ENCODE results near the gene YEATS4.

Gene YEATS4

DNA sequence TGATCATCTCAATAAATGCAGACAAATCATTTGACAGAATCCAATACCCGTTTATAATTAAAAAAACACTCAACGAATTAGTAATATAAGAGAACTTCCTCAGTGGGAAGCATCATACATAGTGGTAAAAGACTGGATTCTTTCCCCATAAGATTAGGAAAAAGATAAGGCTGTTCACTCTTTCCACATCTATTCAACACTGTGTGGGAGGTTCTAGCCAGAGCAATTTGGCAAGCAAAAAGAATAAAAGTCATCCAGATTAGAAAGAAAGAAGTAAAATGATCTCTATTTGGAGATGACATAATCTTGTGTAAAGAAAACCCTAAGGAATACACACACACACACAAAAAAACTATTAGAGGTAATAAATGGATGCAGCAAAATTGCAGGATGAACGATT lies 38.4 kb downstream of the YEATS4 start:
- Histone ChIP-seq H3K9me3 (ENCODE audit: low read length) (peaks cover 5% of the 10 kb centered on the region), H3K27me3 (ENCODE audit: control insufficient read depth in 1 of 2, insufficient read depth in 2 of 2, low read length in 2 of 2) (no peaks in the 10 kb centered on the region), H3K4me3 (ENCODE audit: low read depth in 1 of 2, low read length in 2 of 2) (no peak overlapping the region), H3K9ac (ENCODE audit: low read length) (no peak overlapping the region), H3K36me3 (ENCODE audit: insufficient read depth, low read length) (no peaks in the 10 kb centered on the region), H3K4me1 (ENCODE audit: insufficient read depth, low read length) (no peaks in the 10 kb centered on the region), H3K27ac (ENCODE audit: low read depth, low read length) (no peak overlapping the region)

DNA sequence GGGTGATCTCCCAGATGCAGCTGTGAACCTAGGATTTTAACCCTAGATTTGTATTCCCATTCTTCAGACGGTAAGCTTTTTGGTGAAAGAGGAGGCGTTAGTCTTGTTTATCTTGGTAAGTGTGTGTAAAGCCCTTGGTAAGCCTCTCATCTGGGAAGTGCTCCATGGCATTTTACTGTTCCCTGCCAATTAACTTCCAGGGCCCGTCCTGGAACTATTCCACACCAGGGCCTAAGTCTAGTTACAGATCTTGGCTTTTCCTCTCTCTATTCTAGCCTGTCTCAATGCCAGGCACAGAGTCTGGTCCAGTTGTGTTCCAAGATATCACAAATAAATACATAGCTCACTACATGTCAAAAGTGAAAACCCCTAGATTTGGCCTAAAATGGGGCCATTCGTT lies 42.4 kb downstream of the YEATS4 start:
- Histone ChIP-seq H3K27me3 (ENCODE audit: control insufficient read depth in 1 of 2, insufficient read depth in 2 of 2, low read length in 2 of 2) (no peaks in the 10 kb centered on the region), H3K9me3 (ENCODE audit: low read length) (peaks cover 2% of the 10 kb centered on the region), H3K36me3 (ENCODE audit: insufficient read depth, low read length) (no peaks in the 10 kb centered on the region), H3K27ac (ENCODE audit: low read depth, low read length) (no peak overlapping the region), H3K9ac (ENCODE audit: low read length) (no peak overlapping the region), H3K4me3 (ENCODE audit: low read depth in 1 of 2, low read length in 2 of 2) (no peak overlapping the region), H3K4me1 (ENCODE audit: insufficient read depth, low read length) (no peaks in the 10 kb centered on the region)

DNA sequence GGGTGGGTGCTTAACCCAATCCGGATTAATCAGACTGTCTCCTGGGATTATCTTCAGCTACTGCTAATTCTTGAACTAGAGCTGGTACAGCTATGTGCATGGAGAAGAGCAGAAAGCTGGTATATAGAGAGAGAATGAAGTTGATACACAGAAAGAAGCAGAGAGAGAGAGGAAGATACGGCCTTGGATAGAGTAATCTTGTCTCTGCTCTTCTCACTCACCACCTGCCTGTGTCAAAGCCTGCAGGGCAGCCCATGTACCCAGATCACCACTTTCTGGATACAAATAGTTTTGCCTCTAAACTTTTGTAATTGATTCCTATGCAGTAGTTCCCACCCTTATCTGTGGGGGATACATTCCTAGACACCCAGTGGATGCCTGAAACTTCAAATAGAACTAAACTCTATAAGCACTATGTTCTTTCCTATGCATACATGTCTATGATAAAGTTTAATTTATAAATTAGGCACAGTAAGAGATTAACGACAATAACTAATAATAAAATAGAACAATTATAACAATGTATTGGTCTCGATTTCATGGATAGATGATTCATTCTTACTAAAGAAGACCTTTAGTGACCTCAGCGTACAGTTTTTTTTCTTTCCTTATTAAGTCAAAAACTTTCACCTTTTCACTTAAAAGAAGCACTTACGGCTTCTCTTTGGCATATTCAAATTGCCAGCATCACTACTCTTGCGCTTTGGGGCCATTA lies 45.5 kb downstream of the YEATS4 start:
- Histone ChIP-seq H3K9me3 (ENCODE audit: low read length) (no peaks in the 10 kb centered on the region), H3K4me3 (ENCODE audit: low read depth in 1 of 2, low read length in 2 of 2) (no peak overlapping the region), H3K36me3 (ENCODE audit: insufficient read depth, low read length) (no peaks in the 10 kb centered on the region), H3K4me1 (ENCODE audit: insufficient read depth, low read length) (no peaks in the 10 kb centered on the region), H3K27me3 (ENCODE audit: control insufficient read depth in 1 of 2, insufficient read depth in 2 of 2, low read length in 2 of 2) (no peaks in the 10 kb centered on the region), H3K9ac (ENCODE audit: low read length) (no peak overlapping the region), H3K27ac (ENCODE audit: low read depth, low read length) (no peak overlapping the region)

DNA sequence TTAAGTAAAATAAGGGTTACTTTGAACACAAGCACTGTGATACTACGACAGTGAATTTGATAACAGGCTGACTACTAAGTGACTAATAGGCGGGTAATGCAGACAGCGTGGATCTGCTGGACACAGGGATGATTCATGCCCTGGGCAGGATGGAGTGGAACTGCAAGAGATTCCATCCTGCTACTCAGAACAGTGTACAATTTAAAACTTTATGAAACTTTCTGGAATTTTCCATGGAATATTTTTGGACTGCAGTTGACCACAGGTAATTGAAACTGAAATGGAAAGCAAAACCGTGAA lies 46.0 kb downstream of the YEATS4 start:
- H3K27ac ChIP-seq (ENCODE audit: low read depth, low read length) = no peak overlapping the region
- H3K4me3 ChIP-seq (ENCODE audit: low read depth in 1 of 2, low read length in 2 of 2) = no peak overlapping the region
- H3K4me1 ChIP-seq (ENCODE audit: insufficient read depth, low read length) = no peaks in the 10 kb centered on the region
- no peaks in the 10 kb centered on the region for H3K9me3 ChIP-seq (ENCODE audit: low read length)
- H3K9ac ChIP-seq (ENCODE audit: low read length) = no peak overlapping the region
- no peaks in the 10 kb centered on the region for H3K27me3 ChIP-seq (ENCODE audit: control insufficient read depth in 1 of 2, insufficient read depth in 2 of 2, low read length in 2 of 2)
- no peaks in the 10 kb centered on the region for H3K36me3 ChIP-seq (ENCODE audit: insufficient read depth, low read length)

DNA sequence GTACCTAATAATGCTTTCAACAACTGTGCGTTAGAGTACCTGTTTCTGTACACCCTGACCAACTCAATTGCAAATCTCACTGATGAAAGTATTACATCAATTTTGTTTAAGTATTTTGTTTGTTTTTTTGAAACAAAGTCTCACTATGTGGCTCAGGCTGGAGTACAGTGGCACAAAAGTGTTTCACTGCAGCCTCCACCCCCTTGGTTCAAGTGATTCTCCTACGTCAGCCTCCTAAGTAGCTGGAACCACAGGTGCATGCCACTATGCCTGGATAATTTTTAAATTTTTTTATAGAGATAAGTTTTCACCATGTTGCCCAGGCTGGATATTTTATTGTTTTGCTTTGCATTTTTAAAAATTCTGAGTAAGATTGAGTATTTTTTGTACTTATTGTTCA lies 46.7 kb downstream of the YEATS4 start:
- H3K27ac ChIP-seq (ENCODE audit: low read depth, low read length) = no peak overlapping the region
- H3K4me3 ChIP-seq (ENCODE audit: low read depth in 1 of 2, low read length in 2 of 2) = no peak overlapping the region
- H3K4me1 ChIP-seq (ENCODE audit: insufficient read depth, low read length) = no peaks in the 10 kb centered on the region
- H3K36me3 ChIP-seq (ENCODE audit: insufficient read depth, low read length) = no peaks in the 10 kb centered on the region
- no peaks in the 10 kb centered on the region for H3K27me3 ChIP-seq (ENCODE audit: control insufficient read depth in 1 of 2, insufficient read depth in 2 of 2, low read length in 2 of 2)
- no peak overlapping the region for H3K9ac ChIP-seq (ENCODE audit: low read length)
- no peaks in the 10 kb centered on the region for H3K9me3 ChIP-seq (ENCODE audit: low read length)

DNA sequence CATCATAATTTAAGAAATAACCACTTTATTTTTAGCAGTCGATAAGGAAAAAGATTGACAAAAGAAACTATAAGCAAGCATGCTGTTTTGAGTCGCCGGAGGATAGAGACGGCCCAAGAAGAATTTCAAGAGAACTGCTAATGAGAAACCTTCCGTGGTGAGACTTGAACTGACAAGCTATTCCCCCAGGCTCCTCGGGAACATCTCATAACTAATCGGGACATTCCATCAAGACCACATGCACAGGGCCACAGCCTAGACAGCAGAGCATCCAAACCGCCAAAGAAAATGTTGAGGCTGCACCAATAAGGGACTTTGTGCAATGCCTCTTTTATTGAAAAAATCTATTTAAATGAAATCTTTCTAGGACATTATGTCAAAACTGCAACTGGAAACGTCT lies 51.0 kb downstream of the YEATS4 start:
- Histone ChIP-seq H3K9me3 (ENCODE audit: low read length) (no peaks in the 10 kb centered on the region), H3K4me3 (ENCODE audit: low read depth in 1 of 2, low read length in 2 of 2) (no peak overlapping the region), H3K9ac (ENCODE audit: low read length) (no peak overlapping the region), H3K36me3 (ENCODE audit: insufficient read depth, low read length) (no peaks in the 10 kb centered on the region), H3K4me1 (ENCODE audit: insufficient read depth, low read length) (peaks cover under 1% of the 10 kb centered on the region), H3K27ac (ENCODE audit: low read depth, low read length) (no peak overlapping the region), H3K27me3 (ENCODE audit: control insufficient read depth in 1 of 2, insufficient read depth in 2 of 2, low read length in 2 of 2) (no peaks in the 10 kb centered on the region)

DNA sequence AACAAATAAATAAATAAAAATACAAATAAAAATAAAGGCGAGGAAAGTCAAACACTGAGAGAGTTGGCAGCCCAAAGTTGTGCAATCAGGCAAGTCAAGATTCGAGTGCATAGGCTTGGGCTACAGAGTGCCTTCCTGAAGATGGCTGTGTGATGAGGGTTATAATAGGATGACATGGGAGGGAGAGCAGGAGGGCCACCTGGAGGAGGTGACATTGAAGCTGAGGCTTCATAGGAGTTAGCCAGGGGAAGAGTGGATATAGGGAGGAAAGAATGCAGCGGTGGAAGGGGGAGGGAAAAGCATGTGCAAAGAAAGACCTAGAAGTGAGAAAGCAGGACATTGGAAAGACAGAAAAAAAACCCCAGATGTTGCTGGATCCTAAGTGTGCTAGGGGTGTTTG lies 53.1 kb downstream of the YEATS4 start:
- Histone ChIP-seq H3K4me1 (ENCODE audit: insufficient read depth, low read length) (peaks cover 9% of the 10 kb centered on the region), H3K4me3 (ENCODE audit: low read depth in 1 of 2, low read length in 2 of 2) (no peak overlapping the region), H3K27me3 (ENCODE audit: control insufficient read depth in 1 of 2, insufficient read depth in 2 of 2, low read length in 2 of 2) (no peaks in the 10 kb centered on the region), H3K36me3 (ENCODE audit: insufficient read depth, low read length) (no peaks in the 10 kb centered on the region), H3K9me3 (ENCODE audit: low read length) (no peaks in the 10 kb centered on the region), H3K9ac (ENCODE audit: low read length) (no peak overlapping the region), H3K27ac (ENCODE audit: low read depth, low read length) (no peak overlapping the region)

DNA sequence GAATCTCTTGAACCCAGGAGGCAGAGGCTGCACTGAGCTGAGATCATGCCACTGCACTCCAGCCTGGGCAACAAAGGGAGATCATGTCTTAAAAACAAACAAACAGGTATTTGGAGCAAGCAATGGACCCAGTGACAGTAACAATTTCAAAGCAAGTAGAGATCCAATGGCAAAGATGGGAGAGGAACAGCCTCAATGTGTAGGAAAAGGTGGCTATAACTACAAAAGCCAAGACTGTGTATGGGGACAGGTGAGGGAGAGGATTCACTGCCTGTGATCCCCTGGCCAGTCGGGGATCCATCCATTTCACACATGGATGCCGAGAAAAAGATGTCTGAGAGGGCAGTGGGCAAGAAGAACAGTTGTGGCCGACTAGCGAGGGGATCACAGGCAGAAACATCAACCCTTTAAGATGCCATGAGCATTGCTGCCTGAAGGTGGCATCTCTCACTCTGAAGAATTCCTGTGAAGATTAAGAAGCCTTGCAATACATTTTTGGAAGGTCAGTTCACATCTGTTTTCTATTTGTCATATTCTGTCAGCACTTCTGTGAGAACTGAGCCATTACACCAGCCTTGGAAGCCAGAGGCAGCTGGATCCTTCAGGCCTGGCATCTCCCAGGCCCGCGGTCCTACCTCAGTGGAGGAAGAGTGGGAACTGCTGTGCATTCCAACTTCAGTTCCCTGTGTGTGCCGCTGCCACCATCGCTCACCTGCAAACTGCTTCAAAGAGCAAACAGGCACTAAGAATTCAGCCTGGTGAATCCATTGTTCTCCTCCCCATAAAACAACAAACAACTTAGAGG lies 56.1 kb downstream of the YEATS4 start:
- H3K4me3 ChIP-seq (ENCODE audit: low read depth in 1 of 2, low read length in 2 of 2) = no peak overlapping the region
- peaks cover 9% of the 10 kb centered on the region for H3K4me1 ChIP-seq (ENCODE audit: insufficient read depth, low read length)
- H3K27ac ChIP-seq (ENCODE audit: low read depth, low read length) = no peak overlapping the region
- H3K27me3 ChIP-seq (ENCODE audit: control insufficient read depth in 1 of 2, insufficient read depth in 2 of 2, low read length in 2 of 2) = no peaks in the 10 kb centered on the region
- no peaks in the 10 kb centered on the region for H3K9me3 ChIP-seq (ENCODE audit: low read length)
- no peak overlapping the region for H3K9ac ChIP-seq (ENCODE audit: low read length)
- no peaks in the 10 kb centered on the region for H3K36me3 ChIP-seq (ENCODE audit: insufficient read depth, low read length)

DNA sequence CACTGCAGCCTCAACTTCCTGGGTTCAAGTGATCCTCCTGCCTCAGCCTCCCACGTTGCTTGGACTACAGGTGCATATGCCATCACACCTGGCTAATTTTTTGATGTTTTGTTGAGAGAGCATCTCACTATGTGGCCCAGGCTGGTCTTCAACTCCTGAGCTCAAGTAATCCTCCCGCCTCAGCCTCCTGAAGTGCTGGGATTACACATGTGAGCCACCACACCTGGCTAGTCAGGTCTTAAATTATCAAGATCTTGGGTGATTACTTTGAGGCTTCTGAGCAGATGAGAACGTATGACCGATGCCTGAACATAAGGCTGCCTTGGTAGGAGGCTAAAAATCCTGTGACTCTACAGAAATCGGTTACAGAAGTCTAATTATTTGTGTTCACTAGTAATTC lies 57.7 kb downstream of the YEATS4 start:
- Histone ChIP-seq H3K36me3 (ENCODE audit: insufficient read depth, low read length) (no peaks in the 10 kb centered on the region), H3K27ac (ENCODE audit: low read depth, low read length) (no peak overlapping the region), H3K9ac (ENCODE audit: low read length) (no peak overlapping the region), H3K4me3 (ENCODE audit: low read depth in 1 of 2, low read length in 2 of 2) (no peak overlapping the region), H3K9me3 (ENCODE audit: low read length) (no peaks in the 10 kb centered on the region), H3K4me1 (ENCODE audit: insufficient read depth, low read length) (peaks cover 9% of the 10 kb centered on the region), H3K27me3 (ENCODE audit: control insufficient read depth in 1 of 2, insufficient read depth in 2 of 2, low read length in 2 of 2) (no peaks in the 10 kb centered on the region)

DNA sequence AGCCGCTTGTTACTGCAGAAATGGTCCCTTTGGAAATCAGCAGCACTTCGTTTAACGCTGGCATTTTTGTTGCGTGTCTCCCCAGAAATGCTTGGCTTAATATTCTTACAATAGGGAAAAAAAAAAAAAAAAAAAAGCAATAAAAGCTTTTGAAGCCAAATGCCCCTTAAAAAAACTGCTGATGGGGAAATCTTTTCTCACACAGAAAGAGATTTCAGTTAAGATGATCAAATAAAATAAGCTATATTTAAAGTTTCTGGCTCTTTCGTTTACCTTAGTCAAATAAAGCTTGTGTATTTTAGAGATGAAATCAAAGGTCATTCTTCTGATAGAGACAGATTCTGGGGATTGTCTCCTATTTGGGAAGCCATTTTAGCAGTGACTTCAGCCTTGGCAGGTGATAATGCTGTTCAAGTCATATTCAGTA lies 58.2 kb downstream of the YEATS4 start:
- Histone ChIP-seq H3K36me3 (ENCODE audit: insufficient read depth, low read length) (no peaks in the 10 kb centered on the region), H3K9me3 (ENCODE audit: low read length) (no peaks in the 10 kb centered on the region), H3K4me1 (ENCODE audit: insufficient read depth, low read length) (peaks cover 9% of the 10 kb centered on the region), H3K9ac (ENCODE audit: low read length) (no peak overlapping the region), H3K4me3 (ENCODE audit: low read depth in 1 of 2, low read length in 2 of 2) (no peak overlapping the region), H3K27me3 (ENCODE audit: control insufficient read depth in 1 of 2, insufficient read depth in 2 of 2, low read length in 2 of 2) (no peaks in the 10 kb centered on the region), H3K27ac (ENCODE audit: low read depth, low read length) (no peak overlapping the region)

DNA sequence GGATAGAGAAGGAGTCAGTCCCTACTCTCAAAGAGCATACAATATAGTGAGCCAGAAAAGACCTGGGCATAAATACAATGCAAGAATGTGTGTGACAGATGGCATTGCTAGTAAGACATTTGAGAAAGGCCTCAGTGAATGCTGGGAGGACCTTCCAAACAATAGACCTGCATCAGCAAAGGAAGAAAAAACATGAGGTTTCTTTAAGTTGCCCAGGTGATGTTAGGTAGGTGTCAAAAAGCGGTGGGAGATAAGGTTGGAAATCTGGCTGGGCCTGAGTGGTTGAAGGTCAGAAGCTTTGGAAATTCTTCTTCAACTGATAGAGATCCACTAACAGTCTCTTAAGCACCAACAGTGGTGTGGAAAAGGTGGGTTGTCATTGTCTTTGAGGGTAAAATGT lies 60.2 kb downstream of the YEATS4 start:
- H3K27ac ChIP-seq (ENCODE audit: low read depth, low read length) = no peak overlapping the region
- H3K9ac ChIP-seq (ENCODE audit: low read length) = no peak overlapping the region
- H3K36me3 ChIP-seq (ENCODE audit: insufficient read depth, low read length) = no peaks in the 10 kb centered on the region
- H3K9me3 ChIP-seq (ENCODE audit: low read length) = no peaks in the 10 kb centered on the region
- no peak overlapping the region for H3K4me3 ChIP-seq (ENCODE audit: low read depth in 1 of 2, low read length in 2 of 2)
- H3K4me1 ChIP-seq (ENCODE audit: insufficient read depth, low read length) = peaks cover 9% of the 10 kb centered on the region
- no peaks in the 10 kb centered on the region for H3K27me3 ChIP-seq (ENCODE audit: control insufficient read depth in 1 of 2, insufficient read depth in 2 of 2, low read length in 2 of 2)

DNA sequence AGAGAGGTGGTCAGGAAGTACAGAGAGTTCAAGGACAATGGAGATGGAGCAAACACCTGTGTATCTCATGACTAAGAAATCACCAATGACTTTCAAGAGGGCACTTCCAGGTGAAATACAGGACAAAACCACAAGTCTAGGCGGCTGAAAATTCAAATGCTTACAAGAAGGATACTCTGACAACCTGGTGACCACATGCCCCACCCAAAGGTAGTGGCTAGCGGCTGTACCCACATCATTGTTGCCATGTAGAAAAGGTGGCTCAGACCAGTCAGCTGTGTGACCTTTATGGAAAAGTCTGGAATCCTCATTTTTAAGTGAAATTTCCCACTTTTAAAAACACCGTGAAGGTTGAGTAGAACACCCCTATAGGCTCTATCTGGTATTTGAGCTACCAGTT lies 62.0 kb downstream of the YEATS4 start:
- Histone ChIP-seq H3K36me3 (ENCODE audit: insufficient read depth, low read length) (no peaks in the 10 kb centered on the region), H3K27ac (ENCODE audit: low read depth, low read length) (no peak overlapping the region), H3K9ac (ENCODE audit: low read length) (no peak overlapping the region), H3K4me1 (ENCODE audit: insufficient read depth, low read length) (no peaks in the 10 kb centered on the region), H3K9me3 (ENCODE audit: low read length) (no peaks in the 10 kb centered on the region), H3K4me3 (ENCODE audit: low read depth in 1 of 2, low read length in 2 of 2) (no peak overlapping the region), H3K27me3 (ENCODE audit: control insufficient read depth in 1 of 2, insufficient read depth in 2 of 2, low read length in 2 of 2) (no peaks in the 10 kb centered on the region)

Measured in muscle layer of colon (tissue), 2 donors.